HG02588 (cell line): Measurements from ENCODE around the gene RASSF5.

Experiments used
- ATAC-seq: cut with Tn5 transposase; IDR thresholded peaks from one replicate; pipeline ENCODE4 v1.9.1; 2021; ENCODE audit warnings: mild to moderate bottlenecking, moderate library complexity; ENCODE audit not compliant: unreplicated experiment

The RASSF5 gene, protein sequence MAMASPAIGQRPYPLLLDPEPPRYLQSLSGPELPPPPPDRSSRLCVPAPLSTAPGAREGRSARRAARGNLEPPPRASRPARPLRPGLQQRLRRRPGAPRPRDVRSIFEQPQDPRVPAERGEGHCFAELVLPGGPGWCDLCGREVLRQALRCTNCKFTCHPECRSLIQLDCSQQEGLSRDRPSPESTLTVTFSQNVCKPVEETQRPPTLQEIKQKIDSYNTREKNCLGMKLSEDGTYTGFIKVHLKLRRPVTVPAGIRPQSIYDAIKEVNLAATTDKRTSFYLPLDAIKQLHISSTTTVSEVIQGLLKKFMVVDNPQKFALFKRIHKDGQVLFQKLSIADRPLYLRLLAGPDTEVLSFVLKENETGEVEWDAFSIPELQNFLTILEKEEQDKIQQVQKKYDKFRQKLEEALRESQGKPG

DNA sequence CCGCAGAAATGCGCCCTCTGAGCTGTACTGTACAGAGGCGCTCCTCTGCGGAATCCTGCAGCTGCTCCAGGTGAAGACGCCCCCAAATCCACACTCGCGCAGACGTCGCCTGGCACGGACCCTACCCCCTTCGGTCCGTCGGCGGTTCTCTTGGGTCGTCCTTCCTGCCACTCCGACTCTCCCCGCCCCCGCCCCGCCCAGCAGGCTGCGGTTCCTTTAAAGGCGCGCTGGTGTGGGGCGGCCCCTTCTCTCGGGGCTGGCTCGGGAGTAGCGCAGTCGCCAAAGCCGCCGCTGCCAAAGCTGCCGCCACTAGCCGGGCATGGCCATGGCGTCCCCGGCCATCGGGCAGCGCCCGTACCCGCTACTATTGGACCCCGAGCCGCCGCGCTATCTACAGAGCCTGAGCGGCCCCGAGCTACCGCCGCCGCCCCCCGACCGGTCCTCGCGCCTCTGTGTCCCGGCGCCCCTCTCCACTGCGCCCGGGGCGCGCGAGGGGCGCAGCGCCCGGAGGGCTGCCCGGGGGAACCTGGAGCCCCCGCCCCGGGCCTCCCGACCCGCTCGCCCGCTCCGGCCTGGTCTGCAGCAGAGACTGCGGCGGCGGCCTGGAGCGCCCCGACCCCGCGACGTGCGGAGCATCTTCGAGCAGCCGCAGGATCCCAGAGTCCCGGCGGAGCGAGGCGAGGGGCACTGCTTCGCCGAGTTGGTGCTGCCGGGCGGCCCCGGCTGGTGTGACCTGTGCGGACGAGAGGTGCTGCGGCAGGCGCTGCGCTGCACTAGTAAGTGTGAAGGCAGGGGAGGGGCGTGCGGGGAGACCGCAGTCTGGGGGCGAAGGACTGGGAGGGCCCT is at the start of gene RASSF5:
Gene RASSF5, plus strand, starts transcription at position 248 of the 846 bp plus-strand sequence. Its CDS starts 72 bp downstream, at position 320.
- ATAC-seq: peak; percentile 61

DNA sequence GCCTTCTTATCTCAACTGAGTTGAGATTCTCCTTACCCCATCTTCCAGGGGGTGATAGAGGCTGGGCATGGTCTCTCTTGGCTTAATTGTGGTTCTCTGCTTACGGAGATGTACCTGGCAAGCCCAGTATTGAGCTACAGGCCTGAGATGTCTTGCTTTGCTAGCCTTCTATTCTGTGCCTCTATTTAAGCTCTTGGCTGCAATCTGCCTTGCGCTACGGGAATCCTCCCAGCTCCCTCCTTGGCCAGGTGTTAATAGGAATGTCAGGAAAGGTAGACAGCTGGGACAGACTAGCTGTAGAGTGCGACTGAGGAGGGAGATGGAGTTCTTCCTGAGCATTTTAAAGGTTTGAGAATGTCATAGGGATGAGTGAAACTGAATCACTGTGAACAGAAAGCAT is 47.6 kb upstream of the RASSF5 start:
- no peak for ATAC-seq

DNA sequence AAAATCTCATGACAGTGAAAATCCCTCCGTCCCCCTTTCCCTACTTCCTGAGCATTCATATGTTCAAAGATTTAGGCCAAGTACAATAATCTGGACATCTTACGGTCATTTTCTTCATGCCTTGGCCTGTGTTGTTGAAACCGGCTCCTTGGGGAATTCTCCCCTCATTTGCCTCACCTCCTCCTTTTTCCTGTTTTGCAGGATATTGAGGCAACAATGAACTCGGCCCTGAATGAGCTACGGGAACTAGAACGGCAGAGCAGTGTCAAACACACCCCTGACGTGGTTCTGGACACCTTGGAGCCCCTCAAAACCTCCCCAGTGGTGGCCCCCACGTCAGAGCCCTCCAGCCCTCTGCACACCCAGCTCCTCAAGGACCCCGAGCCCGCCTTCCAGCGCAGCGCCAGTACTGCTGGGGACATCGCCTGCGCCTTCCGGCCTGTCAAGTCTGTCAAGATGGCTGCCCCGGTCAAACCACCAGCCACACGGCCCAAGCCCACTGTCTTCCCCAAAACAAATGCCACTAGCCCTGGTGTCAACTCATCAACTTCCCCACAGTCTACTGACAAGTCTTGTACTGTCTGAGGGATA is 46.4 kb upstream of the RASSF5 start:
- no peak for ATAC-seq

DNA sequence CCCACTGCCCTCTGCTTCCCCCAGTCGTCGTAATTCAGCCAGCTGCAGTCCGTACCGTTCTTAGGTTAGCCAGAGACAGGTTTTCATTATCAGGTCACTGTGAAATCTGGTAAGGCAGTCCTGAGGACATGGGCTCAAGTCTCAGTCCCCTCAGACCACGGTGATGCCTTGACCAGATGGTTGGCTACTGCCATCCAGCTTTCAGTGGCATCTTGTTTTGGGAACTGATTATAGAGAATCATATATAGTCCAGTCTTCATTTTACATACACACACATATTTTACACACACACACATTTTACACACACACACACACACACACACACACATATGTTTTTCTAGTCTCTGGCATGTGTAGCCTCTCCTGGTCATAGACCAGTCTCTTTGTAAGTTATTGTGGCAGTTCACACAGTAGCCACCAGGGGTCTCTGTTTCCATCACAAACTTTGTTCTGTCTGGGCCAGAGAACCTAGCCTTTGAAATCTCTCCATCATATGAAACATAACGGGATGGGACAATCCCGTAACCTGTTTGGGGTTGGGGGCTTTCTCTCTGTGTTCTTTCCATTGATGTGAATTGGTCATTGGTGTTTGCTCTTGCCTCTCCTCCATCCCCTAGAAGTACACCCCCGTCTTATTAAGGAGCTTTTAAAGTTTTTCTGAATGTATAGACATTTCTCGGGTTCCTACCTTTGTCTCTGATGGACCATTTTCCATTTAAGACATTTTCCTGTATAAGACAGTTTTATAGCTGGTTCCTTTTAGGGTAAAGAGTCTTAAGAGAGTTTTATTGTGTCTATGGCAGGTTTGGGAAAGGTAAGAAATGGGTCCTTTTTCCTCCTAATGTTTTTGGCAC is 45.5 kb upstream of the RASSF5 start:
- ATAC-seq: no peak

DNA sequence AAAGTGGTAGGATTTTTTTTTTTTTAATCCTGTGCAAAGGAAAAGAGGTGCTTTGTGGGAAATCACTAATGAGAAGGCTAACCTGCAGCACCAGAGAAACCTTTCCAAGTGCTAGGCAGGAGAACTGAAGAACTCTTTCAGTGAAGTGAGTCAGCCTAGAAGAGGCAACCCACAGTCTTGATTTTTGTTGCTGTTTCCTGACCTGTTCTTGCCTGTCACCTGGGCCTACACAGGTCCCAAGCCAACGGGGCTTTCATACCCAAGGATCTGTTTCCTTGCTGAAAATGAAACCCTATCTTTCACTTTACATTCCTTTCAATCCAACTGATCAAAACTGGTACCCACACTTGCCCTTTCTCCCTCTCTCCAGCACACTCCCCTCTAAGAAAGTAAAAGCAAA is 44.2 kb upstream of the RASSF5 start:
- no peak for ATAC-seq

GRCh38 chr1:206463911-206464310 is 43.4 kb upstream of the RASSF5 start:
- ATAC-seq: no peak

GRCh38 chr1:206464456-206464964 is 42.8 kb upstream of the RASSF5 start:
- ATAC-seq: no peak

DNA sequence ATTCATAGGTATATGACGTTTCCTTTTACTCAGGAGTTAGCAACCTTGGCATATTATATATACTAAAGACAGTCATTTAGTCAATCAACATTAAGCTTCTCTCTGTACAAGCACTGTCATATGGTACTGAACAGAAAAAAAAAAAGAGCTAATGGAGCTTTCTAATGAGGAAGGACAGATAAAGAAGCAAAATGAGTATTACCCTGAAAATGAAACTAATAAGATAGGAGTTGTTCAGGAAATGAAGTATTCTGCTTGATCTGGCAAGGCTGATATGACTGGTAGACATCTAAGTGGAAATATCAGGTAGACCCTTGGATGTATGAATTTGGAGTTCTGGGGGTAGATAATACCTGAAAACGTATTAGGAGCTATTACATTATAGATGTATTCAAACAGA is 41.4 kb upstream of the RASSF5 start:
- no peak for ATAC-seq

DNA sequence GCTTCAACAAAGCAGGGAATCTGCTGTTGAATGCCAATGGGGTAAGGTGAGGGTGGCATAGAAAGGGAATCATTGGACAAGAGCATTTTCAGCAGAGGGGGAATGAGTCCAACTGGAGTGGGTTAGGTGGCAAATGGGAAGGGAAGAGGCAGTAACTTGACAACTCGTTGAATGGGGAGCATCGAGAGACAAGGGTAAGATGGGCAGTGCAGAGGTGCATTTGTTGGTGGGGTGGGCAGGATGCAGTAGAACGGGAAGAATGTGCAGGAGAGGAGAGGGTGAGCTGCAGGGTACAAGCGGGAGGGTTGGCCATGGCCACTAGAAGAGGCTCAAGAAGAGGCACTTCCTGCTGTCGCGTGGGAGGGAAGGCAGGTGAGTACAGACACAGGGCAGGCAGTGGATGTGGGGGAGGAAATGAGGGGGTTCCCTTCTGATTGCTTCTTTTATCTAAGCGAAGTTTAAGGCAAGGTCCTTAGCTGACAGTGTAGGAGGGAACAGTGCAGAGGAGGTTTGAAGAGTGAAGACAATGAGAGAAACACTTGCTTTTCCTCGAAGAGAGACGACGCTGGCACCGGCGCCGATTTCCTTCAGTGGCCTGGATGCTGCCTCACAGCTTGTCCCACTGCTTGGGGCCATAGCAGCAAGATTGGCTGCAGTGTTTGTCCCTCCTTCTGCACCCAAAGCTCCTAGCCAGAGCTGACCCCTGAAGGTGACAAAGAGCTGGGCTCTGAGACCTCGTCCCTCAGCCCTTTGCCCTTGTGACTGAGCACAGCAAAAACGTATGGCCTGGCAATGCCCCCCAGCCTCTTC is 40.3 kb upstream of the RASSF5 start:
- ATAC-seq: no peak

DNA sequence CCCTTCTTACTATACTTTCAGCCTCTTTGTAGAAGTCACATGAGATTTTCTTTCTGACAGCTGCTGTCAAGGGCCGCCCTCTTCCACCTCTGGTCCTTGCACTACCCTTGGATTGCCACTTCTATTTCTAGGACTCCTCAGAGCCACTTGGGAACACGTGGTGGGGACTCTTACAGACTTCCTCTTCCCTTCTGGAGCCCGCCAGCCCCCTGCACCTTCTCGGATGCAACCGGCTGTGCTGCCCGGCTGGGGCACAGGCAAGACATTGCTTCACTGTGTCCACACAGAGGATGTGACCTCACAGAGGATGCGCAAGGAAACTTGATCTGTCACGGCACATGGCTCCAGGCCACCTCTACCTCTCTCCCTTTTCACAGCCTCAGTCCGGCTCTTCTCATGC is 39.4 kb upstream of the RASSF5 start:
- ATAC-seq: no peak

DNA sequence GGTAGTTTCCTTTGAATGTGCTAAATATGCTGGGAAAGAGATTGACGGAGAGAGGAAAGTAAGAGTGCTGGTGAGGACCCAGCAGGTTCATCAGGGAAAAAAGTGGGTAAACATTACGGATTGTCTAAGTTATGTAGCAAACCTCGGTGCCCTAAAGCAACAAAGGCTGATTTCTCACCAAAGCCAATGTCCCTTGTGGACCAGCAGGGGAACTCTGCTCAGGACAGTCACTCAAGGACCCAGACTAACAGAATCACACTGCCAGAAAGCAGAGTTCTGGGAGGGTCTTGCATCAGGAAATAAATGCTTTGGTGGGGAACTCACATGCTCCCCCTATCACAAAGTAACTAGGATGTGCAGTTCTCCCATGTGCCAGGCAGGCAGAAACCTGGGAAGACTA is 38.8 kb upstream of the RASSF5 start:
- no peak for ATAC-seq

DNA sequence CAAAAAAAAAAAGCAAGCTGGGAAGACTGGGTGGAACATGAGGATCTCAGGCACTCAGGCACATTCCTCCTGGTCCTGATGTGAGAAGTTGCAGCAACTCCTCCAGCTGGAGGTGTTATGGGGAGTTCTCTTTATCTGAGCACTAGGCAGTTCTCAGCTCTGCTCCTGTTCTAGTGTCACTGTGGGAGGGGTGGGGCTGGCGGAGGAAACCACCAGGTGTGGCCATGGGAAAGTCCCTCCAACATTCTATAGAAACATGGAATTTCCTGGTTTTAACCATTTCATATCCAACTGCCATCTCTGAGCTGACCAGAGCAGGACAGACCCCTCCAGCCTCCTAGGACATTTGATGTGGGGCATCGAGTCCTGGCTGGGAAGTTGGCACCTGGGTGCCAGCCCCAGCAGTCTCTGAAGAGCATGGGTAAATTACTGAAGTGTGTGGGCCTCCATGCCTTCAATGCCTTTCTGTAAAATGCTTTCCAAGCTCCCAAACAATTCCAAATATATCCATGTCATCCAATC is 37.9 kb upstream of the RASSF5 start:
- no peak for ATAC-seq

- peak; percentile 66 for ATAC-seq
Measured at GRCh38 chr1:206469933-206470691, 37.2 kb upstream of the RASSF5 start, which contains the start of gene IKBKE. Gene IKBKE, plus strand, starts transcription at chr1:206470476. Its CDS starts 2,752 bp downstream, at chr1:206473228.

DNA sequence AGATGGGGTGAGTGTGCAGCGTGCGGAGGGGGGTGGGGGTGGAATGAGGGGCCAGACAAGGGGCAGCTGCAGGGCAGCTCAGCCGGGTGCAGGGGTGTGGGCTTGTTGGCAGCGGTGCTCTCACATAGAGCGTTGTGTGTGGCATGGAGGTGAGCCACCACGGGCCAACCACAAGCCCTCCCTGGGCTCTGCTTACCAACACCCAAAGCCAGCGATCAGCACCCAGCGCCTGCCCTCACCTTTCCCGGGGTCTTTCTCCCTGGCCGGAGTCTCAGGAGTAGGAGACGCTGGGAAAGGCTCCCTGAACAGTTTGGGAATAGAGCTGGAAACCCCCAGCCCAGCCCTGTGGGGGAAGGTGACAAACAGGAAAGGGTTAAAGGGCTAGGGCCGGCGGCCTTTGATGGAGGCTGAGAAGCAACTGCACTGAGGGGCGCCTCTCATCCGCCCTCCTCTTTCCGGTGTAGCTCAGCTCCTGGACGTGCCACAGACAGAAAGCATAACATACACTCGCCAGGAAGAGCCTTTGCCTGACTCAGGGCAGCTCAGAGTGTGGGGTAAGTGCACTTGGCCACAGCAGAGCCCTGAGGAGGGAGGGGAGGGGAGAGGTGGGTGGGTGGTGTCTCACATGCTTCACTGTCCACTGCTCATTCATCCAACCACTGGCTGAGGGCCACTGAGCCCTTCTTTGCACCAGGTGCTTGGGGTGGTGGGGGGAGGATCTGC is 36.5 kb upstream of the RASSF5 start:
- peak; percentile 11 for ATAC-seq

DNA sequence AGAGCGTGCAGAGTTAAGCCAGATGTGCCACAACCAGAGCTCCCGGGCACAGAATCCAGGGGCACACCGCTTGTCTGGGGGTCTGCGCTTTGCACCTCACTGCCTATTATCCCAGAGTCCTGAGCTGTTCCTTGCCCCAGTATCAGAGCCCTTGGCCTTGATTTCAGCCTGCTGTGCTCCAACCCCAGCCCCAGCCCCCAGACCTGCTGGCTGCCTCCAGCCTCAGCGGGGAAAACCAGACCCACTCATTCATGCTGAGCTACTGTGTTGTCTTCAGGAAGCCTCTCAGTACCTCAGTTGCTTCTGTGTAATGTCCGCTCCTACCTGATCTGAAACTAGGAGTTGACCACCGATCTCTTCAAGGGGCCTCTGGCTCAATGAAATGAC is 35.9 kb upstream of the RASSF5 start:
- no peak for ATAC-seq

DNA sequence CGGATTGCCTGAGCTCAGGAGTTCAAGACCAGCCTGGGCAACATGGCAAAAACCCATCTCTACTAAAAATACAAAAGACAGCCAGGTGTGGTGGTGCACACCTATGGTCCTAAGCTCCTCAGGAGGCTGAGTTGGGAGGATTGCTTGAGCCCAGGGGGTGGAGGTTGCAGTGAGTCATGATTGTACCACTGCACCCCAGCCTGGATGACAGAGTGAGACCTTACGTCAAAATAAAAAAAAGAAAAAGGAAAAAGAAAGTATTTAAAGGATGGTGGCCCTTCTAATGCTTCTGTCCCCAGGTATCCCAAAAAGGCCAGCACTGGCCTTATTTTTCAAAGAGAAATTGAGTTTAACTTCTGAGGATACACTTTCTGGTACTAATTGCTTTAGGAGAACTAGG is 35.3 kb upstream of the RASSF5 start:
- no peak for ATAC-seq

- ATAC-seq: no peak
Measured at GRCh38 chr1:206472454-206472853, 34.9 kb upstream of the RASSF5 start.

- ATAC-seq: no peak
Measured at GRCh38 chr1:206472886-206473285, 34.4 kb upstream of the RASSF5 start.
